ENCODE data around the gene ADAM23. TPM values are rescaled to one million over a fixed set of nuclear protein-coding genes. Genes with fewer than 3 reads are reported as not detected.
A peak's percentile ranks its signal among the peaks of the same experiment; 100 is the strongest.

ADAM23 gene
- total RNA-seq, 1 experiment from 2014 or later: 24.6 TPM

GRCh38 chr2:206457188-206457634, 13.9 kb downstream of the ADAM23 start:
- Mint-ChIP-seq H3K36me3 (peaks cover 2% of the 10 kb centered on the region; the same call in 1 of the 2 replicates), H3K4me3 (no peak overlapping the region), H3K9me3 (peaks cover 4% of the 10 kb centered on the region; the same call in 1 of the 2 replicates), H3K4me1 (peaks cover 20% of the 10 kb centered on the region), H3K27me3 (ENCODE audit: low read depth) (peaks cover 6% of the 10 kb centered on the region; the same call in 1 of the 2 replicates), H3K27ac (no peak overlapping the region)
- ATAC-seq: no peak
- POLR2A ChIA-PET: no interaction called here
- DNase-seq (ENCODE audit: low spot score): no peak
- TF ChIP-seq ZNF121 (CRISPR knock-in tag; IDR thresholded peaks at IDR 0.05) (no peak), NR2C2 (CRISPR knock-in tag; IDR thresholded peaks at IDR 0.05) (no peak), ZNF281 (CRISPR knock-in tag; IDR thresholded peaks at IDR 0.05) (no peak), GTF2I (CRISPR knock-in tag; conservative IDR thresholded peaks at IDR 0.05) (no peak), ERG (CRISPR knock-in tag; IDR thresholded peaks at IDR 0.05) (no peak), GRHL2 (CRISPR knock-in tag; IDR thresholded peaks at IDR 0.05; ENCODE audit: insufficient replicate concordance, severe bottlenecking) (no peak)
- TF ChIP-seq, protein P1, sequence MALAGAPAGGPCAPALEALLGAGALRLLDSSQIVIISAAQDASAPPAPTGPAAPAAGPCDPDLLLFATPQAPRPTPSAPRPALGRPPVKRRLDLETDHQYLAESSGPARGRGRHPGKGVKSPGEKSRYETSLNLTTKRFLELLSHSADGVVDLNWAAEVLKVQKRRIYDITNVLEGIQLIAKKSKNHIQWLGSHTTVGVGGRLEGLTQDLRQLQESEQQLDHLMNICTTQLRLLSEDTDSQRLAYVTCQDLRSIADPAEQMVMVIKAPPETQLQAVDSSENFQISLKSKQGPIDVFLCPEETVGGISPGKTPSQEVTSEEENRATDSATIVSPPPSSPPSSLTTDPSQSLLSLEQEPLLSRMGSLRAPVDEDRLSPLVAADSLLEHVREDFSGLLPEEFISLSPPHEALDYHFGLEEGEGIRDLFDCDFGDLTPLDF (CRISPR knock-in tag; IDR thresholded peaks at IDR 0.05): no peak
- TF ChIP-seq, protein P2, sequence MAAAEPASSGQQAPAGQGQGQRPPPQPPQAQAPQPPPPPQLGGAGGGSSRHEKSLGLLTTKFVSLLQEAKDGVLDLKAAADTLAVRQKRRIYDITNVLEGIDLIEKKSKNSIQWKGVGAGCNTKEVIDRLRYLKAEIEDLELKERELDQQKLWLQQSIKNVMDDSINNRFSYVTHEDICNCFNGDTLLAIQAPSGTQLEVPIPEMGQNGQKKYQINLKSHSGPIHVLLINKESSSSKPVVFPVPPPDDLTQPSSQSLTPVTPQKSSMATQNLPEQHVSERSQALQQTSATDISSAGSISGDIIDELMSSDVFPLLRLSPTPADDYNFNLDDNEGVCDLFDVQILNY (CRISPR knock-in tag; IDR thresholded peaks at IDR 0.05): no peak
- CTCF ChIA-PET: no interaction called here

GRCh38 chr2:206462240-206462854, 19.0 kb downstream of the ADAM23 start:
- H3K36me3 Mint-ChIP-seq: peaks cover 26% of the 10 kb centered on the region
- DNase-seq (ENCODE audit: low spot score) (no peak), ATAC-seq (peak; percentile 92)
- H3K4me1 Mint-ChIP-seq: peaks cover 32% of the 10 kb centered on the region
- POLR2A ChIA-PET: no interaction called here
- CTCF ChIA-PET: interaction anchor here (1.0 kb wide), 1 partner anchor 97 kb away, joined by 3 read pairs; no protein-coding TSS in a partner anchor
- peak overlapping the region; percentile 82 for H3K27ac Mint-ChIP-seq
- peaks cover 11% of the 10 kb centered on the region for H3K27me3 Mint-ChIP-seq (ENCODE audit: low read depth)
- H3K9me3 Mint-ChIP-seq: peaks cover 19% of the 10 kb centered on the region
- H3K4me3 Mint-ChIP-seq: peak overlapping the region; percentile 7
- TF ChIP-seq ETV6 (CRISPR knock-in tag; IDR thresholded peaks at IDR 0.05): 0 out of 2 replicates have a peak, but pooled peaks have one; percentile 37
- TF ChIP-seq, protein P3, sequence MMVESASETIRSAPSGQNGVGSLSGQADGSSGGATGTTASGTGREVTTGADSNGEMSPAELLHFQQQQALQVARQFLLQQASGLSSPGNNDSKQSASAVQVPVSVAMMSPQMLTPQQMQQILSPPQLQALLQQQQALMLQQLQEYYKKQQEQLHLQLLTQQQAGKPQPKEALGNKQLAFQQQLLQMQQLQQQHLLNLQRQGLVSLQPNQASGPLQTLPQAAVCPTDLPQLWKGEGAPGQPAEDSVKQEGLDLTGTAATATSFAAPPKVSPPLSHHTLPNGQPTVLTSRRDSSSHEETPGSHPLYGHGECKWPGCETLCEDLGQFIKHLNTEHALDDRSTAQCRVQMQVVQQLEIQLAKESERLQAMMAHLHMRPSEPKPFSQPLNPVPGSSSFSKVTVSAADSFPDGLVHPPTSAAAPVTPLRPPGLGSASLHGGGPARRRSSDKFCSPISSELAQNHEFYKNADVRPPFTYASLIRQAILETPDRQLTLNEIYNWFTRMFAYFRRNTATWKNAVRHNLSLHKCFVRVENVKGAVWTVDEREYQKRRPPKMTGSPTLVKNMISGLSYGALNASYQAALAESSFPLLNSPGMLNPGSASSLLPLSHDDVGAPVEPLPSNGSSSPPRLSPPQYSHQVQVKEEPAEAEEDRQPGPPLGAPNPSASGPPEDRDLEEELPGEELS (CRISPR knock-in tag; IDR thresholded peaks at IDR 0.05): peak; percentile 58; the same call in 1 of the 2 replicates
- peak; percentile 22; the same call in 1 of the 2 replicates for TF ChIP-seq ZSCAN18 (CRISPR knock-in tag; IDR thresholded peaks at IDR 0.05)
- 0 out of 2 replicates have a peak, but pooled peaks have one; percentile 26 for TF ChIP-seq ERG (CRISPR knock-in tag; IDR thresholded peaks at IDR 0.05)
- TF ChIP-seq ZNF423 (CRISPR knock-in tag; IDR thresholded peaks at IDR 0.05): peak; percentile 93
- no peak for TF ChIP-seq ESRRA (CRISPR knock-in tag; IDR thresholded peaks at IDR 0.05; ENCODE audit: borderline replicate concordance)
- 0 out of 2 replicates have a peak, but pooled peaks have one; percentile 37 for TF ChIP-seq TEAD1 (CRISPR knock-in tag; IDR thresholded peaks at IDR 0.05)
- no peak for TF ChIP-seq HMGXB4 (CRISPR knock-in tag; IDR thresholded peaks at IDR 0.05)

Measured in WTC11 (cell line).